Ramos (cell line): Measurements from ENCODE around the gene GTPBP3.

Source experiments
- in situ Hi-C: fragments of 300-500 bp; cut with MboI; formaldehyde crosslinking; loops from one replicate; pipeline ENCODE4 v1.14.3; 2022; ENCODE audit warnings: low sequenced_read_pairs; ENCODE audit not compliant: unreplicated experiment

The GTPBP3 gene

DNA sequence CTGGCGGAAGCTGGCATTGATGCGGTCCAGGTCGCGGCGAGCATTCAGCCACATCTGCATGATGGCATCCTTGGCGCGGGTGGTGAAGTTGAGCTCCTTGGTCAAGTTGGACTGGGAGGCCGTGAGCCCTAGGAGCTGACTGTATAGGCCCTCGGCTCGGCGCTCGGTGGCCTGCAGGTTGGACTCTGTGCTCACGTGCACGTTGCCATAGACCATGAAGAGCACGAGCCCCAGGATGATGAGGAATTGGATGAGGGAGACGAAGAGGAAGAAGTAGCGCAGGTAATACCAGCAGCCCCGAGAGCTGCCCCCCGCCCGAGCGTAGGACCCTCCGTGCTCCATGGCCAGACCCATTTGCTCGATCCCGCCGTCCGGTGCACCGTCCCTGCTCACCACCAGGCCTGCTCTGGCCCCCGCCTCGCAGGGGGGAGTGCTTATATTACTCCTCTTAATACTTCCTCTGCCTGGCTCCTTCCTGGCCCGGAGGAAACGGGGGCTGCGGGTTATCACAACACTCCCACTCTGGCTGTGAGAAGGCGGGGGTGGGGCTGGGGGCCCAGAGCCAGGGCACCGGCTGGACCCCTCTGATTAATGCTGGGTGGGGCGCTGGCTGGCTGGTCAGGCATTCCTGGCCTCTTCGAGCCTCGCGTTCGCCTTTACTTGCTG lies 39.7 kb downstream of the GTPBP3 start, which contains the start of gene PLVAP:
Gene PLVAP (minus strand): TSS at position 408 of the 666 bp plus-strand sequence. CDS start 54 bp downstream, at position 354.
- in situ Hi-C loops = no loop called here

DNA sequence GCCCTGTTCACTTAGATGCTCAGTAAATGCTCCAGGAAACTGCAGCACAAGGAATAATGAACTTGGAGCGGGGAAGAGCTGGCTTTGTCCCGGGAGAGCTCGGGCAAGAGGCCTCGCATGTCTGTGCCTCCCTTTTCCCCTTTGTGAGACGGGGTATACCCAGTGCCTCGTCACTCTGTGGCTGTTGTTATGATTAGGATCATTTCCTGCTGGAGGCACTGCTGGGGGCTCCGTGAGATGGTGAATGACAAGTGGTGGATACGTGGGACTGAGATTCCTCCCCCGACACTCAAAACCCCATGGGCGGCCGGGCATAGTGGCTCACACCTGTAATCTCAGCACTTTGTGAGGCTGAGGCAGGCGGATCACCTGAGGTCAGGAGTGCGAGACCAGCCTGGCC lies 40.9 kb downstream of the GTPBP3 start:
- in situ Hi-C loops = no loop called here

DNA sequence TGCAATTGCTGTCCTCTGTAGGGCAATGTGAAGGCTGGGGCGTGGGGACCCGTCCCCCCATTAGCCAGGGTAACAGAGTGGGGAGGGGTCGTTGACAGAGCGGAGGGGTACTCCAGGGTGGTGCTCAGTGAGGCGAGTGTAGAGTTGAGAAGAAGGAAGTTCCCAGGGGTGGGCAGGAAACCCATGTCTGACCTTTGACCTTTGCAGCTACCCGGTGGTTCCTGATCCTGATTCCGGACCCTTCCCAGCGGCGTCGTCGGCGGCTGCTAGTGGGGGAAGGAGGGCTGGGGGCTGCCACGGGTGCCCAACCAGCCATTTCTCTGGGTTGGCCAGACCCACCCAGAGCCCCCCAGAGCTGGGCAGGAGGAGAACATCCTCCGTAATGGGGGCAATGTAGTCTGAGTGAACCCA lies 41.9 kb downstream of the GTPBP3 start:
- in situ Hi-C loops = no loop called here

DNA sequence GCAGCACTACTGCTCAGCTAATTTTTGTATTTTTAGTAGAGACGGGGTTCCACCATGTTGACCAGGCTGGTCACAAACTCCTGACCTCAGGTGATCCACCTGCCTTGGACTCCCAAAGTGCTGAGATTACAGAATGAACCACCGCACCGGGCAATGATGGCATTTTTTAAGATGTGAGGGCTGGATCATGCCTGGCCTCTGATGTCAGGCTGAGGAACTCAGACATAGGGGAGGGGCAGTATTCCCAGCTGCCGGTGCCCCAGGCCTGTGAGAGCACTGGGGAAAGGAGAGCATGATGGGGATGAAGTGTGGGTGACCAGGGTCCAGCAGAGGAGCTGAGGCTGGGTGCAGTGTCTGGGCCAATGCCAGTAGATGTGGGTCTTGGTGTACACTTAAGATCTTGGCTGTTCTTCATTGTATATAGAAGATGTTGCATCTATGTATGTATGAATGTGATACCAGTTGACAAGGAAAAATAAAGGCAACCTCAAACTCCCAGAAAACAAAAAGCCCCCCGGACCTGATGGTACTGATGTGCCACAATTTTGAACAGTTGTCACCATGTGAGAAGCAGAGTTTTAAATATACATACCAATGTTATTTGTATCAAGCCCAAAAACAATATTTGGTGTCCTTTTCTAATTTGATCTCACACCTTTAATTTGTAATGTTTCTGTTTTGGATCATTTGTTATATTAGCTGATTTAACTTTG lies 43.2 kb downstream of the GTPBP3 start:
- in situ Hi-C loops = no loop called here

- in situ Hi-C loops = loop anchor here (5.0 kb wide), 1 partner anchor 39 kb away; no protein-coding TSS in a partner anchor
These were observed 48.7 kb downstream of the GTPBP3 start for GRCh38 chr19:17385878-17386611.

GRCh38 chr19:17389288-17389687 lies 51.9 kb downstream of the GTPBP3 start:
- in situ Hi-C loops = loop anchor here (5.0 kb wide), 1 partner anchor 42 kb away; no protein-coding TSS in a partner anchor

GRCh38 chr19:17389957-17390664 lies 52.8 kb downstream of the GTPBP3 start:
- in situ Hi-C loops = loop anchor here (5.0 kb wide), 1 partner anchor 43 kb away; no protein-coding TSS in a partner anchor

- in situ Hi-C loops = no loop called here
These were observed 53.5 kb downstream of the GTPBP3 start for GRCh38 chr19:17390665-17391370.

DNA sequence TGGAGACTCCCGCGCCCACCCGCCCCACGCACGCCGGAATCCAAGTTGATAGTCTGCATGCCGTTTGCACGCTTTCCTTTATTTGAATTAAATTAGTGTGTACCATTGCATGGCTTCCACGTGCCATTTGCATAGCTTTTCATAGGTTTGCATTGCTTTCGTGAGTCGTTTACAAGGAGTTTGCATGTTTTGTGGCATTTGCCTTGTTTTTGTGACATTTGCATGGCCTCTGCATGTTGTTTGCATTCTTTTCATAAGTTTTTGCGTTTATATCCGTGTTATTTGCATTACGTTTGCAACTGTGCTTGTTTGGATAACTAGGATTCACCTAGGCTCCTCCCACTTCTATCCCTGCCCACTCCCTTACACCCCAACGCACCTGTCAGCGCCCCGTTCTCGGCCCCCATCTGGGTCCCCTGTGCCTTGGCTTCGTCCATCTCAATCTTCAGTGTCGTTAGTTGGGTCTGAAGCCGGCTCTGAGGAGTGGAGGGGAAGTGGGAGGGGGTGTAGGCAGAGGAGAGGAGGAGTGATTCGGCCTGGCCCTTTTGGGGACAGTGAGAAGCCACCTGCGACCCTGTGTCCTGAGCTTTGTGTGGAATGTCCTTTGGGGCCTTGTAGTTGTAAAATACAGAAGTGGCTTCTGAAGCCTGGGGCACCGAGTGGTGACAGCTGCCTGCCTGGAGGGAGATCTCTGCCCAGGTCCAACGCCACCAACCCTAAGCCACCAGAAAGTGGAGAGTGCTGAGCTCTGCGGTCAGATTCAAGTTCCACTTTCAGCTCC lies 54.2 kb downstream of the GTPBP3 start:
- in situ Hi-C loops = no loop called here
